ENCODE data around the gene NETO2.
"Not testable (repeated sequence)": the region's sequence is repeated elsewhere in the genome, so short reads cannot be mapped to it uniquely, and the experiment has no call there.

The NETO2 gene

DNA sequence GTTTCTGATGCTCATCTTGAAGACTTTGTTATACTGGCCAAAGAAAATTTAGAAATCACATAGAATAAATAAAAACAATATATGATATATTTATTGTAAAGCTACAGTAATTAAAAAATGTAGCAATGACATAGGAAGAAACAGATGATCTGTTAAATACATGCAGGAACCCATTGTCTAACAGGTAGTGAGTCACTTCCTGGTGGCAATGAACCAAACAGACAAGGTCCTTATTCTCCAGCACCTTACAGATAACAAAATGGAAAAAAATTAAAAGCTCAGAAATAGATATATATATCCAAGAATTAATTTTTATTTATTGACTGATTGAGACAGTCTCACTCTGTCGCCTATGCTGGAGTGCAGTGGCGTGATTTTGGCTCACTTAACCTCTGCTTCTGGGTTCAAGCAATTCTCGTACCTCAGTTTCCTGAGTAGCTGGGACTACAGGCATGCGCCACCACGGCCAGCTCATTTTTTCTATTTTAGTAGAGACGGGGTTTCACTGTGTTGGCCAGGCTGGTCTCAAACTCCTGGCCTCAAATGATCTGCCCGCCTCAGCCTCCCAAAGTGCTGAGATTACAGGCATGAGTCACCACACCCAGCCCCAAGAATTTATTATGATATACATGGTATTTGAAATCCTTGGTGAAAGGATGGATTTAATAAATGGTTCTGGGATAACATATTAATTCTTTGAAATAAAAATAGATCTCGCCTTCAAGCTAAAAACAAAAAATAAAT lies 7.5 kb downstream of the NETO2 start:
- peak overlapping the region; percentile 52 for H3K27ac ChIP-seq
- peak; percentile 37 for DNase-seq (ENCODE audit: low read depth, low spot score)

DNA sequence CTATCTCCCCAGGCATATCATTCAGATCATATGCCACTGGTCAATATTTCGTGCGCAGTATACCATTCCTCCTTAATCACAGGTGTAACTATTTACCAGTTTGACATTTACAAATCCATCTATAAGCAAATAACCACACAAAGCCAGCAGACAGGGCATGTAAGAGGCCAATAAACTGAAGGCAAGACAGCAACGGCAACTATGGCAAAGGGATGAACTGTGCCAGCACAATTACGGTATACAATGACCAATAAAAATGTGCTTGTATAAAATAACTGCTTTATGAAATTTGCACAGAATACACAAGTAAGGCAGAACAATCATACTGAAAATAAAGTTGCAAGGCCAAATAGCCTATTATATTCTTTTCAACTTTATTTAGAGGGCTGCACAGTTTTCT lies 9.2 kb downstream of the NETO2 start:
- no peak for DNase-seq (ENCODE audit: low read depth, low spot score)
- no peak overlapping the region for H3K27ac ChIP-seq

DNA sequence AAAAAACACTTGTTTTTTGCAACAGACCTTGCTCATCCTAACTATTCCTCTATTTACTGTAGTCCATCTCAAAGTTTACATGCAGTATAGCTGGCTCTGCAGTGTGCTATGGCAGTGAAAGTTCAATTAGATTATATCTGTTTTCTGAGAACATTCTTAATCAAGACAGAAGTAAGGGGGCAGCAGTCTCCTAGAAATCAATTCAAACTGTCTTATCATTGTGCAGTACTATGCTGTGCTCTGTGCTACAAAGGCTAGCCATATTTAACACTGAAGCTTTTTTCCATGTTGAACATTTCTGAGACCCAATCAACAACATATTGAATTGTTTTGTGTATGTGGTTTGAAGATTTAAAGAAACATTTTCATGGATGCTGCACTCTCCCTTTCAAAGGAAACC lies 11.4 kb downstream of the NETO2 start:
- DNase-seq (ENCODE audit: low read depth, low spot score), result no peak
- H3K27ac ChIP-seq, result no peak overlapping the region

DNA sequence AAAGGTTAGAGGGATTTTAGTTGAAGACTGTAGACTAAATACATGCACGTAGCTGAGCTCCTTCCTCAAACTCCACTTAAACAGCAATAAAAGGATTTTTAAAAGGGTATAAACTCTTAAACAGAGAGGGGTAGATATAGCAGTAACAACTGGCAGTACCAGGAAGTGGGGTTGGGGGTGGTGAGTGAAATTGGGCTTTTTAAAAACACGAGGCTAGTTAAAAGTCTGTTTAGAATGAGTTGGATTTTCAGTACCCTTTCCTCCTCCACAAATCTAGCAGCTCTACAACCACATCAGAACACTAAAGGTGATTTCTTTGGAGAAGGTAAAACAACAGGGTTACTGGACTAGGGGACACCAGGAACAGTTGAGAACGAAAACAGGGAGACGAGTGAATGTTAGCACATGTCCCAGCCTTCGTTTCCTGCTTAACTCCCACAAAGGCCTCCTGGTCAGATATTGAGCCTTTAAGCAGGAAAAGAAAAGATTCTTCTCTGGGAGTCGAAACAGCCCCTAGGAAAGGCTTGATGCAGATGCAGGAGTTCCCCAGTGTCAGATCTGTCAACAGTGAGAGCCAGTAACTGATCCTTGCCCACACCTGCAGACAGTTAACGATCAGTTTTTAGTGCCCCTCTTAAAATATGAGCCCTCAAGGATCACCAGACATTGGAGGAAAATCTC lies 13.8 kb downstream of the NETO2 start:
- no peak overlapping the region for H3K27ac ChIP-seq
- no peak for DNase-seq (ENCODE audit: low read depth, low spot score)

DNA sequence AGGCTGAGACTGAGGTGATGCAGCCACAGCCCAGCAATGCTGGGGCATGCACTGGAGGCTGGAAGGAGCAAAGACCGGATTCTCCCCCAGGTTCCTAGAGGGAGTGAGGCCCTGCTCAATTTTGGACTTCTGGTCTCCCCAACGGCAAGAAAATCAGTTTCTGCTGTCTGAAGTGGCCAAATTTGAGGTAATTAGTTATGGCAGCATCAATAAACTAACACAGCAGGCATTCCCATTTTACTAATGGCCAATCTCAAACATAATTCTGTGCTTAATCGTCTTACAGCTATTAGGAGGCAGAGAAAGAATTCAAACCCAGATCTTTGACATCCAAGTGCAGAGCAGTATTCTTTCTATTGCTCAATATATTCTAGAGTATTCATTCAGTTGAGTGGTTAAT lies 16.2 kb downstream of the NETO2 start:
- H3K27ac ChIP-seq, result no peak overlapping the region
- DNase-seq (ENCODE audit: low read depth, low spot score), result no peak

DNA sequence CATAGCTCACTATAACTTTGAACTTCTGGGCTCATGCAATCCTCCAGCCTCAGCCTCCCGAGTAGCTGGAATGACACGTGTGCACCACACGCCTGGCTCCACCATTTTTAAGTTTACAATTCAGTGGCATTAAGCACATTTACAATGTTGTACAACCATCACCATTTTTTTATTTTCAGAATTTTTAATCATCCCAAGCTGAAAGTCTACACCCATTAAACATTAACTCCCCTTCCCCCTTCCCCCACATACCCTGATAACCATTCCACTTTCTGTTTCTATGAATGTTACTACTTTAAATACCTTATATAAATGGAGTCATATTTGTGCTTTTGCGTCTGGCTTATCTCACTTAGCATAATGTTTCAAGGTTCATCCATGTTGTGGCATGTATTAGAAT lies 18.0 kb downstream of the NETO2 start:
- no peak for DNase-seq (ENCODE audit: low read depth, low spot score)
- no peak overlapping the region for H3K27ac ChIP-seq

DNA sequence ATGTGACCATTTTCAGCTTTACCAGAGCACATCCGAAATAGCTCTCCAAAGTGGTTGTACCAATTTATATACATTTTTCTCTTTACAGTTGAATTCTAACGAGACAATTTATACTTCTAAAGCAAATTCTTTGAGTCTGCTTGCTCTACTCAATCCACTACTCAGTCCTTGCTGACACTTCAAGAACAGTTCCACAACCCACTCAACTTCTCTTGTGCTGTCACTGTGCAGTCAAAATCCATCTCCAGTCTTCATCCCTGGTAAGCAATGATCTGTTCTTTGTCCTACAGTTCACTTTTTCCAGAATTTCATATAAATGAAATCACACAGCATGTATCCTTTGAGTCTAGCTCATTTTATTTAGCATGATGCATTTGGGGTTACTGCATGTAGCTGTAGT lies 30.6 kb downstream of the NETO2 start:
- no peak overlapping the region for H3K27ac ChIP-seq
- no peak for DNase-seq (ENCODE audit: low read depth, low spot score)

DNA sequence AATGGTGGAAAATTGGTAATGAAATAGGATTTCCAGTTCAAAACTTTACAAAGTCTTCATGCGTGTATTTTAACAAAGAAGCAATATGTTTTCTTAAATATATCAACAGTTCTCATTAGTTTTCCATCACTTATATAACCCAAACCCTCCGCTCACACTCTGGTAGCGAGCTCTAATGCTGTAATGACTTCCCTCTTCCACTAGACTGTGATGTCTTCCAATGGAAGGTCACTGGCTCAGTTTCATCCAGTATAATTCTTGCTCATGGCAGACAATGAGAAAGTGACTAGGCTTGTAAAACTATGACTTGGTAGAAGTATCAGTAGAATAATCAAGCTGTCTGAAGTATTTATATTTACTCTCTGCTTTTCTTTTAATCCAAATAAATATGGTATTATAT lies 32.8 kb downstream of the NETO2 start:
- H3K27ac ChIP-seq, result no peak overlapping the region
- DNase-seq (ENCODE audit: low read depth, low spot score), result no peak

DNA sequence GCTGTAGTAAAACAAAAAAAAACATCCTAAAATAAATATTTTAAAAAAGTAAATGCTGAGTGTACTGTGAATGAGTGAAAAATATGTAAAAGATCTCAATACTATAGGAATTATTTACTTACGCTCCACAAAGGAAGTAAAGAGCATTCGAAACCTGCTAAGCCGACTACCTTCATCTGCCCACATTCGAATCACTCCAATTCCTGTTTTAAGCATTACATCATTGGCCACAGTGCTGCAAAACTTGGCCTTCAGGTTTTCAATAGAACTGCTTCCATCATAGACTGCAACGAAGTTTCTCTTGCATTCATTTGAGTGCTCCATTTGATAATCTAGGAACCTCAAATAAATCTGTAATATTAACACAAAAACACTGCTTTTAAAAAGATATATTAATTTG lies 34.4 kb downstream of the NETO2 start:
- DNase-seq (ENCODE audit: low read depth, low spot score), result no peak
- no peak overlapping the region for H3K27ac ChIP-seq

DNA sequence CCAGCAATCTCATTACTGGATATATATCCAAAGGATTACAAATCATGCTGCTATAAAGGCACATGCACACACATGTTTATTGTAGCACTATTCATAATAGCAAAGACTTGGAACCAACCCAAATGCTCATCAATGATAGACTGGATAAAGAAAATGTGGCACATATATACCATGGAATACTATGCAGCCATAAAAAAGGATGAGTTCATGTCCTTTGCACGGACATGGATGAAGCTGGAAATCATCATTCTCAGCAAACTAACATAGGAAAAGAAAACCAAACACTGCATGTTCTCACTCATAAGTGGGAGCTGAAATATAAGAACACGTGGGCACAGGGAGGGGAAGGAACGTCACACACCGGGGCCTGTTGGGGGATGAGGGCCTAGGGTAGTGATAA lies 40.8 kb downstream of the NETO2 start:
- not testable (repeated sequence) for H3K27ac ChIP-seq; DNase-seq (ENCODE audit: low read depth, low spot score)

DNA sequence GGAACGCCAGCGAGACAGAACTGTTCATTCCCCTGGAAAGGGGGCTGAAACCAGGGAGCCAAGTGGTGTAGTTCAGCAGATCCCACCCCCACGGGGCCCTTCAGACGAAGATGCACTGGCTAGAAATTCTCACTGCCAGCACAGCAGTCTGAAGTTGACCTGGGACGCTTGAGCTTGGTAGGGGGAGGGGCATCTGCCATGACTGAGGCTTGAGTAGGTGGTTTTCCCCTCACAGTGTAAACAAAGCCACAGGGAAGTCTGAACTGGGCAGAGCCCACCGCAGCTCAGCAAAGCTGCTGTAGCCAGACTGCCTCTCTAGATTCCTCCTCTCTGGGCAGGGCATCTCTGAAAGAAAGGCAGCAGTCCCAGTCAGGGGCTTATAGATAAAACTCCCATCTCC lies 46.6 kb downstream of the NETO2 start:
- not testable (repeated sequence) for DNase-seq (ENCODE audit: low read depth, low spot score)

DNA sequence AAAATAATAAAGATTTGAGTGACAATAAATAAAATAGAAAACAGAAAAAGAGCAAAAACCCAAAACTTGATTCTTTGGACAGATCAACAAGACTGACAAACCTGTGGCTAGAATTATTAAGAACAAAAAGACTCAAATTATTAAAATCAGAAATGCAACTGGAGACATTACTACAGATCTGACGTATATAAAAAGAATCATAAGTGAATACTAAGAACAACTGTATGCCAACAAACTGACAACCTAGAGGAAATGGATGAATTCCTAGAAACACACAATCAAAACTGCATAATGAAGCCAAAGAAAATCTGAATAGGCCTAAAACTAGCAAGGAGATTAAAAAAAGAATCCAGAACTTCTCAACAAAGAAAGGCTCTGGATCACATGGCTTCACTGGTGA lies 47.4 kb downstream of the NETO2 start:
- H3K27ac ChIP-seq, result no peak overlapping the region
- no peak for DNase-seq (ENCODE audit: low read depth, low spot score)

More for the DNA sequence above, 46.6 kb downstream of the NETO2 start:
- not testable (repeated sequence) for H3K27ac ChIP-seq

DNA sequence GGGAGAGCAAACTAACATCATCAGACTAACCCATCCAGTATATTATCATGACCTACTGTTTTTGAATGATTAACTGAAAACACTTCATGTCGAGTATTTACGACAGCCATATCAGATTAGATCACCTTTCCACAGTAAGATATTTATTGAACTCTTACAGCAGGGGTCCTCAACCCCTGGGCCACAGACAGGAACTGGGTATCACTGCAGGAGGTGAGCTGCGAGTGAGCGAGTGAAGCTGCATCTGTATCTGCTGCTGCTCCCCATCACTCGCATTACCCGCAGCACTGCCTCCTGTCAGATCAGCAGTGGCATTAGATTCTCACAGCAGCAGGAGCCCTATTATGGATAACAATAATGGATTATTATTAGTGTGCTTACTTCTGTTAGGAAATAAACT lies 59.5 kb downstream of the NETO2 start:
- no peak overlapping the region for H3K27ac ChIP-seq
- no peak for DNase-seq (ENCODE audit: low read depth, low spot score)

DNA sequence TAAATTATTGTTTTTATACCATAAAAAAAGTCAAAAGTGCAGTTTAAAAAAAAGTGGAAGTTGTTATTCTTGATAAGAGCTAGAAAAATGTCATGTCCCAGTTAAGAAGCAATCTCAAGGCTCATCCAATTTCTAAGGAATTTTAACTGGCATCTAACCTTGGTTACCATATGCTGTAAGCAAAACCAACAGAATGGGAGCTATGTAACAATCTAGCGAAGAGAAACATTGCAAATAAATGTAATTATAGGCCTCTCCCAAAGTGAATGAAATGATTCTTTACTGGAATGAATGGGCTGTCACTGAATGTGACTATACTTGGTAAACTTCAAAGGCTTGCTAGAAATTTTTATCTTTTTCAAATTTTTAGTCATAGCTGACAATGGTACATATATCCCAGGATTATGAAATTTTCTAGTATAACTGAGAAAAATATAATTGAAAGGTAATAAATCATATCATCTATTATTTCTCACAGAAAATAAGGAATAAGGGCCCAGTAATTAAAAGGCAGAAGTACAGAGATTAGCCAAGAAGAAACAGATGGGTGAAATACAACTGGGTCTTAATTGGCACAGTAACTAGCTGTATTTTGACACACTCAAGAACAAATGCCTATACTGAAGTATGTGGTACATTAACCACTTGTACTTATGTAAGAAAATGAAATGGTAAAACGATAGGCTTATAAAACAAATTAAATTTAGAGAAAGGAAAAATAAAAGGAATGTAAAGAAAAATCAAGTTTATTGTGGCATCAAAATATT lies 61.5 kb downstream of the NETO2 start:
- no peak for DNase-seq (ENCODE audit: low read depth, low spot score)
- H3K27ac ChIP-seq, result no peak overlapping the region

DNA sequence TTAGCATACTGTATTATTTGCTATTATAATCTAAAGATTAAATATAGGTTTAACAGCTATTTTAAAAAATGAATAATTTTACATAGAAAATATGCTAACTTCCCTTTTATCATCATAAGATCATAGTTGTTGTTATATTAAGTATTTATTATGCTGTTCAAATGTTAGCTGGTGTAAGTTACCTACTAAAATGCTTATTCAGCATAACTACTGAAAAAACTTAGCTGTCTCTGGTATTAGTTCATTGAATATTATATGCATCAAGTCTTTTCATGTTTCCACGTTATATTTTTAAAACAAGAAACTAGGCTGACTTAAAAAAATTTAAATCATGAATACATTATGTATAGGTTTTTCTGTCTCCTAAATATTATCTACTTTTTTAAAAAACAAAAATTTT lies 62.6 kb downstream of the NETO2 start:
- no peak overlapping the region for H3K27ac ChIP-seq
- DNase-seq (ENCODE audit: low read depth, low spot score), result no peak

DNA sequence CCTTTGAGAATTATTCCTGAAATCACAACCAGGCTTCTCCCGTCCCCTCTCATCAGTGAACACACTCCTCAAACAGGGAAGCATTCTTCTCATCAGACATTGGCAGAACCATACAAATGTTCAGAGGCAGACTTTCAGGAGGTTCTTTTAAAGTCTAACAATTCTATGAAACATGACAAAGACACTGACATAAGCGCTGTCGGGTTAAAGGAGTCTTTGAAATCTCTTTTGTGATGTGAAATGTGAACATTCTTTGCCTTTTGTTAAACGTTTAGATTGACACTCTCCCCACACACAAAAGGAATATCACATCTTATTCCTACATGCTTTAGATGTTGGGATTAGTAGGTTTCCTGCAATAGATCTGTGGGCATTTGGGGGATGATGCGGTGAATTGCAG lies 63.9 kb downstream of the NETO2 start:
- no peak for DNase-seq (ENCODE audit: low read depth, low spot score)
- no peak overlapping the region for H3K27ac ChIP-seq

DNA sequence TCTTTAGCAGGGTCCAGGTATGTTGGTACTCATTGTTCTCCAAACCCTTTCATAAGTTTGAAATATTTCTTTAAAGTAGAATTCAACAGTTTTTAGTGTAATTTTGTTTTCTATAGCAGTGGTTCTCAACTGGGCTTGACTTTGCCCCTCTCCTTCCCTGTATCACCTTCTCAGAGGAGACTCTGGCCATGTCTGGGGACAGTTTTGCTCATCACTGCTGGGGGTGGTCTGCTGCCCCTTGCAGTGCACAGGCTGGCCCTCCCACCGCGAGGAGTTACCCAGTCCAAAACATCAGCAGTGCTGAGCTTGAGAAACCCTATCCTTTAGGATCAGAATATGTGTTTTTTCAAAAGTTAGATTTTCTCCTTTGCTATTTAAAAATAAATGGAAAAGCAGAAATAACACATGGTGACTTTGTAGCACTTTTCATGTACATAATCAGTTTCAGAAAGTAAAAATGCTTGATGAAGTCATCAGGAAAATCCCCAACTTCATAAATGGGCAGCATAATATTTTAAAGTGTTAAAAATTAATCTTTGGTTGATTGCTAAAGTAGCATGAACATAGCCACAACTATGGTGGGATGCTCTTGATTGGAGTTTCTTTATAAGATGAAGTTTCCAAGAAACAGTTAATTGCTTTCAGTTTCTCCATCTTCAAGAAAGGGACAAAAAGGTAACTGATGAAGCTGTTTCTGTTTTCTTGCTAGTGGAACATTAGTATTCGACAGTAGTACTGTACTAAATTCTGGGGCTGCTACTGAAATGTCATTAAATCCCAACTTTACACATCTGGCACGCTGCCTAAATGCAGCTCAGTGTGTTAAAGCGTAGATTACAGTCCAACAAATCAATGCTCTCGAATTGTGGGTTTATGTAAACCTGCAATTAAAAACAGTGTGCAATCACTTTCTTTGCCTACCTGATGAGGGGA lies 70.3 kb downstream of the NETO2 start:
- no peak overlapping the region for H3K27ac ChIP-seq
- no peak for DNase-seq (ENCODE audit: low read depth, low spot score)

DNA sequence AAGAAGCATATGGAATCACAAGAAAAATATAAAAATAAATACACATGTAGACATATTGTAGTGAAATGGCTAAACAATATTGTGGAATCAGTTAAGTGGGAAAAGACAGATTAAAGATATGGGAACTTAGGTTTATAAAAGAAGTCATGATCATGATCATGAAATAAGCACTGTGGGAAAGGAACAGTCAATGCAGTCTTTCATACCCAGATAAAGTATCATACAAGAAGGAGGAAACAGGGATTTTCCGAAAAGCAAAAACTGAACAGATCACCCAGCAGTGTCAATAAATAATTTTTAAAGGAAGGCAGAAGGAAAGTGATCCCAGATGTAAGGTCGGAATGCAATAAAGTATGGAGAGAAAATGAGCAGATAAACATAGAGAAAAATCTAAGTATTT lies 71.6 kb downstream of the NETO2 start:
- DNase-seq (ENCODE audit: low read depth, low spot score), result no peak
- H3K27ac ChIP-seq, result no peak overlapping the region

DNA sequence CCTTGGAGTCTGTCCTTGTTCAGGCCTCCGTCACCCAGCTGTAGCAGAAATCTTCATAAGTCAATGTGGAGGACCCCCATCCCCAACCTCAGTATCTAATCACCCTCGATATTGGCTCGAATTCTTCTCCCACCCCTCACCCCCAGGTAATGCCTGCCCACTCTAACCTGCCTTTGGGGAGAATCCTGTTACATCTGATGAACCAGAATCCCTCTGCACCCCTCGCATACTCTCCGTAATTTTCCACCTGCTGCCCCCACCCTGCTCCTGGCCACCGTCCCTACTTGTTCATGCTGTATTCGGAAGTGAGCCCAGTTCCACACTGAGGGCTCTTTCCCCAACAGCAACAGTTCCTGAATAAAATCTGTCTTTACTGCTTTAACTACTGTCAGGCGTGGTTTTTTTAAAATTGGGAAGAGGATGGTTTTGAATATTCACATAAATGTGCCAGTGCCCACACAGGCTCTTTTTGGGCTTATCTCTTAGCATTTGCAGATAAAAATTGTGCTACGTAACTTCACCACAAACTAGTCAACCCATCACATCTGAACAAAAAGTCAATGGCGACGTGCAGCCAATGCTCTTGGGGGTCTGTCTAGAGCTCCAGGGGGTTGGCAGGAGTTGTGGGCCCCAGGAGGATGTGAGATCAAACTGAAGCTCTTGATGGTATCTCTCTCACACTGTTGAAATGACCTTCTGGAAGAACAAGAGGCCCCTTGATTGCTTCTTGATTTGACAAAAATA lies 73.7 kb downstream of the NETO2 start:
- no peak for DNase-seq (ENCODE audit: low read depth, low spot score)
- no peak overlapping the region for H3K27ac ChIP-seq

DNA sequence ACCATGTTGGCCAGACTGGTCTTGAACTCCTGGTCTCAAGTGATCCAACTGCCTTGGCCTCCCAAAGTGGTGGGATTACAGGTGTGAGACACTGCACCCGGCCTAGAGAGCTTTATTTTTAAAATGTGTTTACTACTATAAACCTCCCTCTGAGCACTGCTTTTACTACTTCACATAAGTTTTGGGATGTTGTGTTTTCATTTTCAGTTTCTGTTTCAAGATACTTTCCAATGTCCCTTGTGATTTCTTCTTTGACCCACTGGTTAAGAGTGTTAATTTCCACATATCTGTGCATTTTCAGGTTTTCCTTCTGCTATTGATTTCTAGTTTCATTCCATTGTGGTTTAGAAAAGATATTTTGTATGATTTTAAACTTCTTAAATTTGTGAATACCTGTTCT lies 74.4 kb downstream of the NETO2 start:
- no peak for DNase-seq (ENCODE audit: low read depth, low spot score)
- no peak overlapping the region for H3K27ac ChIP-seq

Measured in epithelial cell of prostate (primary cell).